Natural killer cell (primary cell): ENCODE results near the gene CHST6. TPM values are rescaled to one million over a fixed set of nuclear protein-coding genes. Genes with fewer than 3 reads are reported as not detected.
"Not testable (repeated sequence)": the region's sequence is repeated elsewhere in the genome, so short reads cannot be mapped to it uniquely, and the experiment has no call there.

Source experiments
- ATAC-seq, 3 donors: fragments of 150-1000 bp in 2 of 3; fragments of 200-7000 bp in 1 of 3; cut with Tn5 transposase; 1 replicate in 1 of 3; 2 replicates in 2 of 3; pipeline ENCODE4 v1.10.0; 2021; ENCODE audit warnings: mild to moderate bottlenecking in 2 of 3, moderate library complexity in 2 of 3
- DNase-seq, 2 donors: peaks; one replicate each; pipeline versions ENCODE4 v3.0.0 to v3.0.0-alpha.2; 2013 to 2021; ENCODE audit warnings: mixed read lengths in 1 of 2
- H3K27ac ChIP-seq: one replicate; pipeline ENCODE4 v1.5.1; 2013; ENCODE audit warnings: mild to moderate bottlenecking, low read length
- H3K27me3 ChIP-seq: one replicate; pipeline ENCODE4 v1.6.1; 2013; ENCODE audit warnings: low read length; ENCODE audit not compliant: control insufficient read depth, insufficient read depth
- H3K36me3 ChIP-seq: one replicate; pipeline ENCODE4 v1.6.1; 2013; ENCODE audit warnings: low read length; ENCODE audit not compliant: control insufficient read depth, insufficient read depth
- H3K4me1 ChIP-seq: one replicate; pipeline ENCODE4 v1.6.1; 2013; ENCODE audit warnings: low read length; ENCODE audit not compliant: control insufficient read depth, insufficient read depth
- H3K4me3 ChIP-seq: one replicate; pipeline ENCODE4 v1.5.1; 2013; ENCODE audit warnings: low read length
- H3K9me3 ChIP-seq: one replicate; pipeline ENCODE4 v1.6.1; 2013; ENCODE audit warnings: low read length; ENCODE audit not compliant: control insufficient read depth, insufficient read depth
- H3K27ac Mint-ChIP-seq, 2 donors: one replicate each; pipeline ENCODE4 v1.8.0; 2022; ENCODE audit warnings: mild to moderate bottlenecking in 2 of 2, mixed read lengths in 2 of 2, moderate library complexity in 1 of 2
- H3K27me3 Mint-ChIP-seq, 2 donors: one replicate each; pipeline ENCODE4 v1.8.0; 2022; ENCODE audit warnings: low read depth in 2 of 2, mixed read lengths in 2 of 2
- H3K36me3 Mint-ChIP-seq: one replicate; pipeline ENCODE4 v1.8.0; 2022; ENCODE audit warnings: mixed read lengths
- H3K4me1 Mint-ChIP-seq, 2 donors: one replicate each; pipeline ENCODE4 v1.8.0; 2022; ENCODE audit warnings: mixed read lengths in 2 of 2
- H3K4me3 Mint-ChIP-seq: one replicate; pipeline ENCODE4 v1.8.0; 2022; ENCODE audit warnings: mild to moderate bottlenecking, moderate library complexity, mixed read lengths
- H3K9me3 Mint-ChIP-seq, 2 donors: one replicate each; pipeline ENCODE4 v1.8.0; 2022; ENCODE audit warnings: mixed read lengths in 2 of 2
- CTCF ChIP-seq: fragments of 200-600 bp; IDR thresholded peaks from one replicate; pipeline ENCODE4 v1.8.0; 2022; ENCODE audit warnings: antibody characterized with exemption
- WGBS: methylation state at CpG from one replicate; pipeline ENCODE4 v1.1.7; 2013; ENCODE audit warnings: missing lambda C conversion rate; ENCODE audit not compliant: insufficient coverage; 5-methylcytosine and 5-hydroxymethylcytosine counted together
- intact Hi-C: fragments of 100-400 bp; cut with micrococcal nuclease; formaldehyde crosslinking; loops from one replicate; pipeline ENCODE4 v1.14.2; 2022
- total RNA-seq, 4 donors: library from RNA; stranded (reverse); fragments of 120-200 nt in 1 of 4; gene quantifications; one replicate each; pipeline versions ENCODE4 v1.2.3 to v1.2.4, GENCODE V29; 2013 to 2022

Gene CHST6
- total RNA-seq, 3 donors from 2014 or later (not counting 1 experiment from before 2014, with no cell fraction given), result not detected

DNA sequence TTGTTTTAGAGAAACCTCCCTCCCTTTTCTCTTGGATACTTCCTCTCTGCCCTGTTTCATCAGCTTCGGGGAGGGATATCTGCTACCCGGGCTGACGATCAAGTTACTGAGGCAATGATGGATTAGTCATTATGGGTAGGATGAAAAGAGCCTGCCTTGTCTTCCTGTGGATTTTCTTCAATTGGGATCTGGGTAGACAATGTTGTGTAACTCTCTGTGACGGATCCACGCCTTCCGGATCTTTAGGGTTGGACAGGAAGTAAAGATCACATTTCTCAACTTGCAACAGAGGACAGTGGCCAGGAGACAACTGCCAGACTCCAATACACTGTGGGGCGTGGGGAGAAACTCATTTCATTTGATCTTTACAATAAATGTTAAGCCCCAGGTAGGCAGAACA is 11.3 kb upstream of the CHST6 start:
- H3K9me3 Mint-ChIP-seq, result no peaks in the 10 kb centered on the region
- no peaks in the 10 kb centered on the region for H3K27me3 ChIP-seq
- no peak for TF ChIP-seq CTCF
- intact Hi-C loops, result no loop called here
- H3K4me1 Mint-ChIP-seq, result no peaks in the 10 kb centered on the region
- no peaks in the 10 kb centered on the region for H3K36me3 ChIP-seq
- no peak overlapping the region for H3K4me3 ChIP-seq
- 78% methylated on average over 5 of the region's 7 CpGs for WGBS
- H3K27me3 Mint-ChIP-seq, result peaks cover 0 to 8% of the 10 kb centered on the region in 2 donors
- DNase-seq (no peak), ATAC-seq (no peak)
- H3K4me1 ChIP-seq, result no peaks in the 10 kb centered on the region
- H3K9me3 ChIP-seq, result no peaks in the 10 kb centered on the region
- H3K27ac Mint-ChIP-seq, result no peak overlapping the region
- H3K4me3 Mint-ChIP-seq, result no peak overlapping the region
- no peak overlapping the region for H3K27ac ChIP-seq
- H3K36me3 Mint-ChIP-seq, result no peaks in the 10 kb centered on the region

GRCh38 chr16:75506107-75506506 is 10.9 kb upstream of the CHST6 start:
- H3K4me3 ChIP-seq, result no peak overlapping the region
- H3K27ac Mint-ChIP-seq, result no peak overlapping the region
- no peak for TF ChIP-seq CTCF
- no peaks in the 10 kb centered on the region for H3K9me3 Mint-ChIP-seq
- 84% methylated on average over 3 of the region's 3 CpGs for WGBS
- H3K27ac ChIP-seq, result no peak overlapping the region
- ATAC-seq, result no peak
- peaks cover 0 to 8% of the 10 kb centered on the region in 2 donors for H3K27me3 Mint-ChIP-seq
- H3K4me1 Mint-ChIP-seq, result no peaks in the 10 kb centered on the region
- H3K36me3 ChIP-seq, result no peaks in the 10 kb centered on the region
- H3K4me3 Mint-ChIP-seq, result no peak overlapping the region
- no peaks in the 10 kb centered on the region for H3K4me1 ChIP-seq
- H3K27me3 ChIP-seq, result no peaks in the 10 kb centered on the region
- DNase-seq, result no peak
- no peaks in the 10 kb centered on the region for H3K9me3 ChIP-seq
- no peaks in the 10 kb centered on the region for H3K36me3 Mint-ChIP-seq
- intact Hi-C loops, result no loop called here

- no peak overlapping the region for H3K27ac ChIP-seq
- no peaks in the 10 kb centered on the region for H3K4me1 ChIP-seq
- H3K27ac Mint-ChIP-seq, result no peak overlapping the region
- TF ChIP-seq CTCF, result no peak
- H3K36me3 ChIP-seq, result no peaks in the 10 kb centered on the region
- intact Hi-C loops, result no loop called here
- H3K9me3 Mint-ChIP-seq, result no peaks in the 10 kb centered on the region
- H3K4me3 Mint-ChIP-seq, result no peak overlapping the region
- no peak overlapping the region for H3K4me3 ChIP-seq
- peaks cover 0 to 8% of the 10 kb centered on the region in 2 donors for H3K27me3 Mint-ChIP-seq
- no peaks in the 10 kb centered on the region for H3K9me3 ChIP-seq
- WGBS, result 93% methylated on average over 1 of the region's 1 CpG
- ATAC-seq, result no peak
- H3K4me1 Mint-ChIP-seq, result no peaks in the 10 kb centered on the region
- H3K36me3 Mint-ChIP-seq, result no peaks in the 10 kb centered on the region
- H3K27me3 ChIP-seq, result no peaks in the 10 kb centered on the region
- no peak for DNase-seq
Measured at GRCh38 chr16:75503801-75504200, 8.6 kb upstream of the CHST6 start.

DNA sequence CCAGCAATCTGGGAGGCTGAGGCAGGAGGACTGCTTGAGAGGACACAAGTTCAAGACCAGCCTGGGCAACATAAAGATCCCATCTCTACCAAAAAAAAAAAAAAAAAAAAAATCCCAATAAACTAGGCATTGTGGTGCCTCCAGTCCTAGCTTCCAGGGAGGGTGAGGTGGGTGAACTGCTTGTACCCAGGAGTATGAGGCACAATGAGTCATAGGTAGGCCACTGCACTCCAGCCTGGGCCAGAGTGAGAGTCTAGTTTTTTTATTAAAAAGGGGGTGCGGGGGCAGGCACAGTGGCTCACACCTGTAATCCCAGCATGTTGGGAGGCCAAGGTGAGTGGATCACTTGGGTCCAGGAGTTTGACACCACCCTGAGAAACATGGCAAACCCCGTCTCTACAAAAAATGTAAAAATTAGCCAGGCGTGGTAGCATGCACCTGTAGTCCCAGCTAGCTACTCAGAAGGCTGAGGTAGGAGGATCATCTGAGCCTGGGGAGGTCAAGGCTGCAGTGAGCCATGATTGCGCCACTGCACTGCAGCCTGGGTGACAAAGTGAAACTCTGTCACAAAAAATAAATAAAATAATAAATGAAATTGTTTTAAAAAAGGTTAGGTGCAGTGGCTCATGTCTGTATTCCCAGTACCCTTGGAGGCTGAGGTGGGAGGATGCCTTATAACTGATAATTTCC is 7.8 kb upstream of the CHST6 start:
- Mint-ChIP-seq H3K27me3 (peaks cover 0 to 8% of the 10 kb centered on the region in 2 donors), H3K27ac (no peak overlapping the region), H3K4me1 (no peaks in the 10 kb centered on the region), H3K9me3 (no peaks in the 10 kb centered on the region), H3K4me3 (no peak overlapping the region), H3K36me3 (no peaks in the 10 kb centered on the region)
- Histone ChIP-seq H3K4me1 (no peaks in the 10 kb centered on the region), H3K36me3 (no peaks in the 10 kb centered on the region), H3K9me3 (no peaks in the 10 kb centered on the region), H3K27ac (no peak overlapping the region), H3K4me3 (no peak overlapping the region), H3K27me3 (no peaks in the 10 kb centered on the region)
- no peak for TF ChIP-seq CTCF
- DNase-seq (no peak), ATAC-seq (no peak)
- intact Hi-C loops, result no loop called here
- 77% methylated on average over 4 of the region's 4 CpGs for WGBS

DNA sequence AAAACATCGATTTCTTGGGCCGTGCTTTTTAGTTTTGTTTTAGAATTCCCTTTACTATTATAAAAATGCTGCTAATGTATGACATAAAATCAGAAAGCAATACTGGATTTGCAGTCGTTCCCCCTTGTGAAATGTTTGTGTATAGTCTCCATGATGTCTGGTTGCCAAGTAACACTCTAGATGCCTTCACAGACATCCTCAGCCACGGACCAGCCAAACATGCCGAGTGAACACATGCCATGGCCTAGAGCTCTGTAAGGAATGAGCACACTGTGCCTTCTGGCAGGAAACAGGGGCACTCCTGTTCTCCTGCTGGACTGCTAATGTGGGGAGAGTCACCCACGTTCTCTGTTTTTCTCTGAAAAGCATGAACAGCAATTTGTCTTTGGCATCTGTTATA is 6.6 kb upstream of the CHST6 start:
- H3K36me3 ChIP-seq, H3K4me3 ChIP-seq, intact Hi-C loops, DNase-seq, H3K36me3 Mint-ChIP-seq, H3K9me3 Mint-ChIP-seq, H3K4me3 Mint-ChIP-seq, ATAC-seq, H3K4me1 Mint-ChIP-seq, H3K4me1 ChIP-seq, H3K27me3 ChIP-seq, H3K27ac ChIP-seq, H3K27ac Mint-ChIP-seq, H3K9me3 ChIP-seq: not testable (repeated sequence)
- peaks cover 0 to 10% of the 10 kb centered on the region in 2 donors for H3K27me3 Mint-ChIP-seq
- WGBS, result 80% methylated on average over 4 of the region's 6 CpGs
